Uterus (tissue), 2 donors: ENCODE data around the gene ETFRF1.

ENCODE experiments used
- POLR2A ChIP-seq, 2 donors: fragments of 450-650 bp; IDR thresholded peaks; one replicate each; pipeline ENCODE4 v1.6.1; 2016; ENCODE audit warnings: antibody characterized with exemption in 2 of 2, mild to moderate bottlenecking in 1 of 2, moderate library complexity in 1 of 2
- TF ChIP-seq, protein P1 (sequence below), 4 experiments: fragments of 200-600 bp in 2 of 4; fragments of 450-650 bp in 2 of 4; sonication (generic) in 2 of 4; IDR thresholded peaks; one replicate each; pipeline ENCODE4 v1.5.1; 2016 to 2019; ENCODE audit warnings: antibody characterized with exemption in 4 of 4, mild to moderate bottlenecking in 2 of 4, moderate library complexity in 1 of 4

DNA sequence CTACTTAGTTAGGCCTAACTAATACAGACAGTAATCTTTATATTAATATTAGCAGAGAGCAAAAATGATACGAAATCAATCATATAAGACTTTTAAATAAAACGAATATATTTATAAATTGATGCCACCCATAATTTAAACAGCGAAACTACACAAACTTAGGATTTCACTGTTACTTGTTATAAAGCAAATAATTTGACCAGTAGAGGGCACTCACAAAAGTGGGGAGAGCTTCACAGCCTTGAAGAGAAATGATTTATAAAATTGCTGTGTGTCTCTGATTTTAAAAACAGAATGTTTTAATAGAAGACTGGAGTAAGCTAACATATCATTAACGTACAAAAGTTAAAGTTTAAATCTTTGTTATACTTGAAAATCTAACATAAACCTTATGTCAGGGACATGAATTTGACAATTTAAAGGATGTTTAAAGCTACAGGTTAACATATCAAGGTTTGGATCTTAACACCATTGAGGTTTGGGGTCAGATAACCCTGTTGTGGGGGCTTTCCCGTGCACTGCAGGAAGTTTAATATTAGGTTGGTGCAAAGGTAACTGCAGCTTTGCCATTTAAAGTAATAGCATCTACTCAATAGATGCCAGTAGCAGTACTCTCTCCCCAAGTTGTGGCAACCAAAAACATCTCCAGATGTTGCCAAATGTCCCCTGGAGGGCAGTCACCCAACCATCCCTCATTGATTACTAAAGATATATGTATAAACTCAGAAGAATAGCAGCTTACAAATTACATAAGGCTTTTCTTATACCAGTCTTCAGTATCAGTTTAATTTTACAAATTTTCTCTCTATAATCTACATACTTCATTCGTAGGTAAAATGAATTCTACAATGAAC, 46.4 kb downstream of the ETFRF1 start:
- TF ChIP-seq, protein P1, sequence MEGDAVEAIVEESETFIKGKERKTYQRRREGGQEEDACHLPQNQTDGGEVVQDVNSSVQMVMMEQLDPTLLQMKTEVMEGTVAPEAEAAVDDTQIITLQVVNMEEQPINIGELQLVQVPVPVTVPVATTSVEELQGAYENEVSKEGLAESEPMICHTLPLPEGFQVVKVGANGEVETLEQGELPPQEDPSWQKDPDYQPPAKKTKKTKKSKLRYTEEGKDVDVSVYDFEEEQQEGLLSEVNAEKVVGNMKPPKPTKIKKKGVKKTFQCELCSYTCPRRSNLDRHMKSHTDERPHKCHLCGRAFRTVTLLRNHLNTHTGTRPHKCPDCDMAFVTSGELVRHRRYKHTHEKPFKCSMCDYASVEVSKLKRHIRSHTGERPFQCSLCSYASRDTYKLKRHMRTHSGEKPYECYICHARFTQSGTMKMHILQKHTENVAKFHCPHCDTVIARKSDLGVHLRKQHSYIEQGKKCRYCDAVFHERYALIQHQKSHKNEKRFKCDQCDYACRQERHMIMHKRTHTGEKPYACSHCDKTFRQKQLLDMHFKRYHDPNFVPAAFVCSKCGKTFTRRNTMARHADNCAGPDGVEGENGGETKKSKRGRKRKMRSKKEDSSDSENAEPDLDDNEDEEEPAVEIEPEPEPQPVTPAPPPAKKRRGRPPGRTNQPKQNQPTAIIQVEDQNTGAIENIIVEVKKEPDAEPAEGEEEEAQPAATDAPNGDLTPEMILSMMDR (IDR thresholded peaks at IDR 0.05): peak; percentile 32 to 65 (median 54)
- no peak for TF ChIP-seq POLR2A (IDR thresholded peaks at IDR 0.05)
